HEK293 (cell line): ENCODE results near the gene NOB1.

Experiments used
- EGR2 ChIP-seq: fragments of 450-650 bp; formaldehyde crosslinking; IDR thresholded peaks from 2 replicates; pipeline ENCODE4 v1.5.1; 2016; ENCODE audit warnings: low read depth, missing biosample characterization, missing genetic modification characterization
- IKZF3 ChIP-seq: fragments of 450-650 bp; IDR thresholded peaks from 2 replicates; pipeline ENCODE4 v1.5.0; 2018; ENCODE audit warnings: missing biosample characterization, mild to moderate bottlenecking, missing genetic modification characterization, moderate library complexity
- KLF1 ChIP-seq: fragments of 450-650 bp; formaldehyde crosslinking; IDR thresholded peaks from 2 replicates; pipeline ENCODE4 v1.5.1; 2016; ENCODE audit warnings: missing biosample characterization, missing genetic modification characterization
- KLF10 ChIP-seq: fragments of 450-650 bp; IDR thresholded peaks from 2 replicates; pipeline ENCODE4 v1.5.1; 2018; ENCODE audit warnings: missing biosample characterization, mild to moderate bottlenecking, missing genetic modification characterization
- KLF9 ChIP-seq: fragments of 450-650 bp; formaldehyde crosslinking; IDR thresholded peaks from 2 replicates; pipeline ENCODE4 v1.5.1; 2016; ENCODE audit warnings: missing biosample characterization, missing genetic modification characterization, low read depth
- OVOL3 ChIP-seq: fragments of 450-650 bp; formaldehyde crosslinking; IDR thresholded peaks from 2 replicates; pipeline ENCODE4 v1.5.1; 2016; ENCODE audit warnings: missing biosample characterization, missing genetic modification characterization
- PATZ1 ChIP-seq: fragments of 450-650 bp; formaldehyde crosslinking; IDR thresholded peaks from 2 replicates; pipeline ENCODE4 v1.5.1; 2016; ENCODE audit warnings: missing biosample characterization, missing genetic modification characterization
- REPIN1 ChIP-seq: fragments of 450-650 bp; formaldehyde crosslinking; IDR thresholded peaks from 2 replicates; pipeline ENCODE4 v1.5.1; 2017; ENCODE audit warnings: missing biosample characterization, missing genetic modification characterization, low read depth
- SALL2 ChIP-seq: fragments of 450-650 bp; formaldehyde crosslinking; IDR thresholded peaks from 2 replicates; pipeline ENCODE4 v1.5.0; 2017; ENCODE audit warnings: missing biosample characterization, mild to moderate bottlenecking, missing genetic modification characterization, borderline replicate concordance
- SETDB1 ChIP-seq: IDR thresholded peaks from one replicate; pipeline ENCODE4 v1.6.1; 2017; ENCODE audit warnings: mild to moderate bottlenecking, low read length, moderate library complexity, mixed read lengths; ENCODE audit not compliant: insufficient read length
- SP7 ChIP-seq: fragments of 450-650 bp; formaldehyde crosslinking; IDR thresholded peaks from 2 replicates; pipeline ENCODE4 v1.5.1; 2016; ENCODE audit warnings: missing biosample characterization, missing genetic modification characterization
- ZBTB1 ChIP-seq: fragments of 450-650 bp; formaldehyde crosslinking; IDR thresholded peaks from 2 replicates; pipeline ENCODE4 v1.5.1; 2016; ENCODE audit warnings: missing biosample characterization, missing genetic modification characterization
- ZEB2 ChIP-seq: fragments of 450-650 bp; formaldehyde crosslinking; IDR thresholded peaks from 2 replicates; pipeline ENCODE4 v1.5.1; 2016; ENCODE audit warnings: missing biosample characterization, missing genetic modification characterization
- ZFP3 ChIP-seq: fragments of 450-650 bp; formaldehyde crosslinking; IDR thresholded peaks from 2 replicates; pipeline ENCODE4 v1.5.1; 2016; ENCODE audit warnings: low read depth, missing biosample characterization, missing genetic modification characterization
- ZNF155 ChIP-seq: fragments of 450-650 bp; formaldehyde crosslinking; IDR thresholded peaks from 2 replicates; pipeline ENCODE4 v1.5.1; 2016; ENCODE audit warnings: missing biosample characterization, missing genetic modification characterization
- ZNF174 ChIP-seq: fragments of 450-650 bp; formaldehyde crosslinking; IDR thresholded peaks from 2 replicates; pipeline ENCODE4 v1.5.0; 2017; ENCODE audit warnings: missing biosample characterization, mild to moderate bottlenecking, missing genetic modification characterization
- ZNF175 ChIP-seq: fragments of 450-650 bp; formaldehyde crosslinking; IDR thresholded peaks from 2 replicates; pipeline ENCODE4 v1.5.1; 2016; ENCODE audit warnings: missing biosample characterization, missing genetic modification characterization
- ZNF184 ChIP-seq: fragments of 450-650 bp; IDR thresholded peaks from 2 replicates; pipeline ENCODE4 v1.5.1; 2018; ENCODE audit warnings: missing biosample characterization, mild to moderate bottlenecking, missing genetic modification characterization
- ZNF23 ChIP-seq: fragments of 450-650 bp; formaldehyde crosslinking; IDR thresholded peaks from 2 replicates; pipeline ENCODE4 v1.5.1; 2016; ENCODE audit warnings: missing biosample characterization, missing genetic modification characterization, borderline replicate concordance
- ZNF26 ChIP-seq: fragments of 450-650 bp; formaldehyde crosslinking; IDR thresholded peaks from 2 replicates; pipeline ENCODE4 v1.5.1; 2016; ENCODE audit warnings: missing biosample characterization, missing genetic modification characterization
- ZNF280C ChIP-seq: fragments of 450-650 bp; formaldehyde crosslinking; IDR thresholded peaks from 2 replicates; pipeline ENCODE4 v1.5.1; 2016; ENCODE audit warnings: missing biosample characterization, missing genetic modification characterization
- ZNF292 ChIP-seq: fragments of 450-650 bp; formaldehyde crosslinking; IDR thresholded peaks from 2 replicates; pipeline ENCODE4 v1.5.1; 2016; ENCODE audit warnings: low read depth, missing biosample characterization, missing genetic modification characterization, borderline replicate concordance
- ZNF433 ChIP-seq: fragments of 450-650 bp; formaldehyde crosslinking; IDR thresholded peaks from 2 replicates; pipeline ENCODE4 v1.5.1; 2016; ENCODE audit warnings: missing biosample characterization, missing genetic modification characterization, low read depth
- ZNF501 ChIP-seq: fragments of 450-650 bp; formaldehyde crosslinking; IDR thresholded peaks from 2 replicates; pipeline ENCODE4 v1.5.1; 2016; ENCODE audit warnings: missing biosample characterization, missing genetic modification characterization
- ZNF514 ChIP-seq: fragments of 450-650 bp; formaldehyde crosslinking; IDR thresholded peaks from 2 replicates; pipeline ENCODE4 v1.5.1; 2016; ENCODE audit warnings: missing biosample characterization, missing genetic modification characterization
- ZNF549 ChIP-seq: fragments of 450-650 bp; IDR thresholded peaks from 2 replicates; pipeline ENCODE4 v1.5.1; 2018; ENCODE audit warnings: missing biosample characterization, missing genetic modification characterization, mild to moderate bottlenecking, inconsistent platforms, moderate library complexity
- ZNF555 ChIP-seq: fragments of 450-650 bp; formaldehyde crosslinking; conservative IDR thresholded peaks from 2 replicates; pipeline ENCODE4 v1.5.1; 2017; ENCODE audit warnings: missing biosample characterization, mild to moderate bottlenecking, missing genetic modification characterization, inconsistent platforms
- ZNF621 ChIP-seq: fragments of 450-650 bp; formaldehyde crosslinking; IDR thresholded peaks from 2 replicates; pipeline ENCODE4 v1.5.1; 2017; ENCODE audit warnings: missing biosample characterization, missing genetic modification characterization
- ZNF707 ChIP-seq: fragments of 450-650 bp; formaldehyde crosslinking; IDR thresholded peaks from 2 replicates; pipeline ENCODE4 v1.5.1; 2016; ENCODE audit warnings: missing biosample characterization, missing genetic modification characterization
- ZNF776 ChIP-seq: fragments of 450-650 bp; formaldehyde crosslinking; IDR thresholded peaks from 2 replicates; pipeline ENCODE4 v1.5.0; 2017; ENCODE audit warnings: missing biosample characterization, missing genetic modification characterization, borderline replicate concordance
- ZNF837 ChIP-seq: fragments of 450-650 bp; formaldehyde crosslinking; IDR thresholded peaks from 2 replicates; pipeline ENCODE4 v1.5.1; 2016; ENCODE audit warnings: missing biosample characterization, missing genetic modification characterization
- TF ChIP-seq, protein P1 (sequence below): fragments of 450-650 bp; formaldehyde crosslinking; IDR thresholded peaks from 2 replicates; pipeline ENCODE4 v1.5.1; 2016; ENCODE audit warnings: missing biosample characterization, missing genetic modification characterization, borderline replicate concordance
- TF ChIP-seq, protein P2 (sequence below): IDR thresholded peaks from 2 replicates; pipeline ENCODE4 v1.6.1; 2011; ENCODE audit warnings: mild to moderate bottlenecking, low read depth, low read length, borderline replicate concordance

Gene NOB1

DNA sequence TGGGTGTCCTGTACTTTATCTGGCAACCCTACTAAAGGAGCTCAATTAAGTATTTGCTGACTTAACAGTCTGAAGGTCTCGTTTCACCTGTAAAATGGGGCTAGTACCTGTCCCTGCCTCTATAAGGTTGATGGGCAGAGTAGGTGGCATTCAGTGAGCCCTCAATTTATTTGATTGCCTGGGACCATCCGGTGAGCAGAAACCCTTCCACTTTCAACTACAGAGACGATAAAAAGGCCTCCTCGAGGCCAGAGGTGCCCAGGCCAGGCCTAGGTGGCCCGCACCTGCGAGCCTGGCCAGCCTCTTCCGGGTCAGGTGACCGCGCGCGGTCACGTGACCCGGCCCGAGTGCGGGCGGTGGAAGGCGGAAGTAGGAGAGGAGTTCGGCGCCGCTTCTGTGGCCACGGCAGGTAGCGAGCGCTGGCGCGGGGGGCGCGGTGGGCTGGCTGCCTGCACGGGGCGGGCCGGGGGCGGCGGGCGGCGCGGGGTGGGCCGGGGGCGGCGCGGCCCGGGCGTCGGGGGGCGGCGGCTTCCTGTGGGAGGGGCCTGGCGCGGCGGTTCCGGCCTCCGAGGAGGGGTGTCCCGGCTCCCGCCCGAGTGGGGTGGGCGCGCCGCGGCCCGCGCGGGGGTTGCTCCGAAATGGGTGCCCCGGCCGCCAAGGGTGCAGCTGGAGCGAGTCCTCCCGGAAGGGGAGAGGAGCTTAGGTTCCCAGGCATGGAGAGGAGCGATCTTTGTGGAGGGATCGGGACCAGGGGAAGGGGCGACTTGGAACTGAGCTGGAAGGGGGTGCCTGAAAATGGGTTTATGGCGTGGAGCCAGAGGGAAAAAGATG is 7.5 kb upstream of the NOB1 start, which contains the start of gene WWP2 (continued):
- TF ChIP-seq SALL2 (tag by site-specific recombination): no peak
- TF ChIP-seq KLF9 (tag by site-specific recombination): peak; percentile 70
- TF ChIP-seq ZNF621 (tag by site-specific recombination): no peak
- no peak for TF ChIP-seq REPIN1
- TF ChIP-seq IKZF3 (tag by site-specific recombination): 0 out of 2 replicates have a peak, but pooled peaks have one; percentile 30
- no peak; the same call in 1 of the 2 replicates for TF ChIP-seq EGR2
- TF ChIP-seq ZNF280C (tag by site-specific recombination): no peak
- no peak for TF ChIP-seq ZNF776 (tag by site-specific recombination)
- no peak for TF ChIP-seq ZNF837 (tag by site-specific recombination)
- TF ChIP-seq KLF1: peak; percentile 47
- no peak for TF ChIP-seq ZNF549
- TF ChIP-seq ZBTB1 (tag by site-specific recombination): no peak
- TF ChIP-seq ZNF433 (tag by site-specific recombination): no peak
- no peak for TF ChIP-seq ZNF514 (tag by site-specific recombination)
- TF ChIP-seq SETDB1: no peak
- TF ChIP-seq, protein P1, sequence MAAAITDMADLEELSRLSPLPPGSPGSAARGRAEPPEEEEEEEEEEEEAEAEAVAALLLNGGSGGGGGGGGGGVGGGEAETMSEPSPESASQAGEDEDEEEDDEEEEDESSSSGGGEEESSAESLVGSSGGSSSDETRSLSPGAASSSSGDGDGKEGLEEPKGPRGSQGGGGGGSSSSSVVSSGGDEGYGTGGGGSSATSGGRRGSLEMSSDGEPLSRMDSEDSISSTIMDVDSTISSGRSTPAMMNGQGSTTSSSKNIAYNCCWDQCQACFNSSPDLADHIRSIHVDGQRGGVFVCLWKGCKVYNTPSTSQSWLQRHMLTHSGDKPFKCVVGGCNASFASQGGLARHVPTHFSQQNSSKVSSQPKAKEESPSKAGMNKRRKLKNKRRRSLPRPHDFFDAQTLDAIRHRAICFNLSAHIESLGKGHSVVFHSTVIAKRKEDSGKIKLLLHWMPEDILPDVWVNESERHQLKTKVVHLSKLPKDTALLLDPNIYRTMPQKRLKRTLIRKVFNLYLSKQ (tag by site-specific recombination): no peak
- 0 out of 2 replicates have a peak, but pooled peaks have one; percentile 15 for TF ChIP-seq KLF10 (tag by site-specific recombination)
- TF ChIP-seq ZNF292 (tag by site-specific recombination): no peak
- no peak for TF ChIP-seq ZNF175 (tag by site-specific recombination)
- TF ChIP-seq ZNF555: no peak
- no peak for TF ChIP-seq ZNF184
- no peak for TF ChIP-seq ZFP3
- TF ChIP-seq ZNF23 (tag by site-specific recombination): no peak
- TF ChIP-seq SP7: no peak
- TF ChIP-seq ZEB2 (tag by site-specific recombination): peak; percentile 43; the same call in 1 of the 2 replicates
- TF ChIP-seq ZNF155 (tag by site-specific recombination): no peak
- TF ChIP-seq, protein P2, sequence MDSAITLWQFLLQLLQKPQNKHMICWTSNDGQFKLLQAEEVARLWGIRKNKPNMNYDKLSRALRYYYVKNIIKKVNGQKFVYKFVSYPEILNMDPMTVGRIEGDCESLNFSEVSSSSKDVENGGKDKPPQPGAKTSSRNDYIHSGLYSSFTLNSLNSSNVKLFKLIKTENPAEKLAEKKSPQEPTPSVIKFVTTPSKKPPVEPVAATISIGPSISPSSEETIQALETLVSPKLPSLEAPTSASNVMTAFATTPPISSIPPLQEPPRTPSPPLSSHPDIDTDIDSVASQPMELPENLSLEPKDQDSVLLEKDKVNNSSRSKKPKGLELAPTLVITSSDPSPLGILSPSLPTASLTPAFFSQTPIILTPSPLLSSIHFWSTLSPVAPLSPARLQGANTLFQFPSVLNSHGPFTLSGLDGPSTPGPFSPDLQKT: no peak
- TF ChIP-seq ZNF707: no peak
- no peak for TF ChIP-seq ZNF26 (tag by site-specific recombination)
- 0 out of 2 replicates have a peak, but pooled peaks have one; percentile 21 for TF ChIP-seq ZNF174
- TF ChIP-seq PATZ1 (tag by site-specific recombination): peak; percentile 61
- no peak for TF ChIP-seq ZNF501 (tag by site-specific recombination)
- TF ChIP-seq OVOL3 (tag by site-specific recombination): no peak
